Loucy (cell line): ENCODE results near the gene BRICD5.

Experiments used
- EZH2phosphoT487 ChIP-seq: fragments of 200-600 bp; IDR thresholded peaks from 2 replicates; pipeline ENCODE4 v1.6.1; 2018; ENCODE audit warnings: antibody characterized with exemption, mild to moderate bottlenecking, moderate library complexity, borderline replicate concordance
- TF ChIP-seq, protein P1 (sequence below): fragments of 200-600 bp; sonication (generic); conservative IDR thresholded peaks from 2 replicates; pipeline ENCODE4 v1.5.1; 2014; ENCODE audit warnings: mild to moderate bottlenecking, antibody characterized with exemption, low read length

DNA sequence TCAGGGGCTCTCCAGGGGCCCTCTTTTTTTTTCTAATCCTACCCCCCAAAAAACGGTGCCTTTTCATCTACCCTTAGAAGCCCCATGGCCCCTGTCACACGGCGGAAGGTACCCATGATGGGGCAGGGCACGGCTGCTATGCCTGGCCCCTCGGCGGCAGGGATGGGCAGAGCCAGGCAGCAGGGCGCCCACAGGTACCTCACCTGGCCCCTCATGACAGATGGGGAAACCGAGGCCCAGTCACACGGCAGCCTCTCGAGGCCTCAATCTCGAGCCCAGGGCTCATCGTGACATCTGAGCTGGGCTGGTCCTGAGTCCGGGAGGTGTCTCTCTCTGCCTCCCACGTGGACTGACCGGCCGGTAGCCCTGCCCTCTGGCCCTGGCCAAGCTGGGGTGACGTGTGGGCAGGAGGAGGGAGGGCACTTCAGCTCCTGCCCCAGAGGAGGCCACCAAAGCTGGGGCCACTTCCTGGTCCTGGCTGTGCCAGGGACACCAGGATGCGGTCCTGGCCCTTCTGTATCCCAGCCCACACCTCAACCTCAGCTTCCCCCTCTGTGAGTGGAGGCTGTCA is 43.5 kb downstream of the BRICD5 start:
- TF ChIP-seq, protein P1, sequence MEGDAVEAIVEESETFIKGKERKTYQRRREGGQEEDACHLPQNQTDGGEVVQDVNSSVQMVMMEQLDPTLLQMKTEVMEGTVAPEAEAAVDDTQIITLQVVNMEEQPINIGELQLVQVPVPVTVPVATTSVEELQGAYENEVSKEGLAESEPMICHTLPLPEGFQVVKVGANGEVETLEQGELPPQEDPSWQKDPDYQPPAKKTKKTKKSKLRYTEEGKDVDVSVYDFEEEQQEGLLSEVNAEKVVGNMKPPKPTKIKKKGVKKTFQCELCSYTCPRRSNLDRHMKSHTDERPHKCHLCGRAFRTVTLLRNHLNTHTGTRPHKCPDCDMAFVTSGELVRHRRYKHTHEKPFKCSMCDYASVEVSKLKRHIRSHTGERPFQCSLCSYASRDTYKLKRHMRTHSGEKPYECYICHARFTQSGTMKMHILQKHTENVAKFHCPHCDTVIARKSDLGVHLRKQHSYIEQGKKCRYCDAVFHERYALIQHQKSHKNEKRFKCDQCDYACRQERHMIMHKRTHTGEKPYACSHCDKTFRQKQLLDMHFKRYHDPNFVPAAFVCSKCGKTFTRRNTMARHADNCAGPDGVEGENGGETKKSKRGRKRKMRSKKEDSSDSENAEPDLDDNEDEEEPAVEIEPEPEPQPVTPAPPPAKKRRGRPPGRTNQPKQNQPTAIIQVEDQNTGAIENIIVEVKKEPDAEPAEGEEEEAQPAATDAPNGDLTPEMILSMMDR = no peak
- TF ChIP-seq EZH2phosphoT487 = no peak
